Liver (tissue), 3 donors: ENCODE results near the gene CNTN1.

Experiments used
- EGR1 ChIP-seq, 2 donors: IDR thresholded peaks; 2 replicates each; pipeline ENCODE4 v1.6.1; 2016 to 2018; ENCODE audit warnings: antibody characterized with exemption in 2 of 2, low read depth in 2 of 2
- FOXA1 ChIP-seq: IDR thresholded peaks from 2 replicates; pipeline ENCODE4 v1.6.1; 2016; ENCODE audit warnings: antibody characterized with exemption
- HNF4G ChIP-seq: IDR thresholded peaks from 2 replicates; pipeline ENCODE4 v1.6.1; 2016; ENCODE audit warnings: antibody characterized with exemption
- JUND ChIP-seq, 2 donors: IDR thresholded peaks; 2 replicates each; pipeline ENCODE4 v1.6.1; 2016; ENCODE audit warnings: antibody characterized with exemption in 2 of 2
- NR2F2 ChIP-seq: IDR thresholded peaks from 2 replicates; pipeline ENCODE4 v1.6.1; 2016; ENCODE audit warnings: antibody characterized with exemption
- RAD21 ChIP-seq, 2 donors: IDR thresholded peaks; 2 replicates each; pipeline ENCODE4 v1.6.1; 2016; ENCODE audit warnings: antibody characterized with exemption in 2 of 2, mild to moderate bottlenecking in 2 of 2
- RXRA ChIP-seq, 2 donors: IDR thresholded peaks; 2 replicates each; pipeline ENCODE4 v1.6.1; 2017 to 2018; ENCODE audit warnings: antibody characterized with exemption in 2 of 2, mild to moderate bottlenecking in 1 of 2
- SP1 ChIP-seq: IDR thresholded peaks from 2 replicates; pipeline ENCODE4 v1.6.1; 2018; ENCODE audit warnings: antibody characterized with exemption, mild to moderate bottlenecking
- TAF1 ChIP-seq: conservative IDR thresholded peaks from 2 replicates; pipeline ENCODE4 v1.6.1; 2016; ENCODE audit warnings: antibody characterized with exemption, mild to moderate bottlenecking
- YY1 ChIP-seq: IDR thresholded peaks from 2 replicates; pipeline ENCODE4 v1.6.1; 2016; ENCODE audit warnings: antibody characterized with exemption, mild to moderate bottlenecking
- TF ChIP-seq, protein P1 (sequence below): fragments of 150-350 bp; IDR thresholded peaks from 2 replicates; pipeline ENCODE4 v1.5.1; 2017; ENCODE audit warnings: improper control_type of control experiment, low read depth, low read length; ENCODE audit not compliant: missing input control
- TF ChIP-seq, protein P2 (sequence below): IDR thresholded peaks from 2 replicates; pipeline ENCODE4 v1.6.1; 2016; ENCODE audit warnings: antibody characterized with exemption
- TF ChIP-seq, protein P3 (sequence below): IDR thresholded peaks from 2 replicates; pipeline ENCODE4 v1.6.1; 2016; ENCODE audit warnings: antibody characterized with exemption
- TF ChIP-seq, protein P4 (sequence below): IDR thresholded peaks from 2 replicates; pipeline ENCODE4 v1.6.1; 2016; ENCODE audit warnings: antibody characterized with exemption, mild to moderate bottlenecking
- donor health status: healthy.
- donor health status: healthy.

GRCh38 chr12:40957417-40957816 lies 265.2 kb downstream of the CNTN1 start:
- TF ChIP-seq, protein P1, sequence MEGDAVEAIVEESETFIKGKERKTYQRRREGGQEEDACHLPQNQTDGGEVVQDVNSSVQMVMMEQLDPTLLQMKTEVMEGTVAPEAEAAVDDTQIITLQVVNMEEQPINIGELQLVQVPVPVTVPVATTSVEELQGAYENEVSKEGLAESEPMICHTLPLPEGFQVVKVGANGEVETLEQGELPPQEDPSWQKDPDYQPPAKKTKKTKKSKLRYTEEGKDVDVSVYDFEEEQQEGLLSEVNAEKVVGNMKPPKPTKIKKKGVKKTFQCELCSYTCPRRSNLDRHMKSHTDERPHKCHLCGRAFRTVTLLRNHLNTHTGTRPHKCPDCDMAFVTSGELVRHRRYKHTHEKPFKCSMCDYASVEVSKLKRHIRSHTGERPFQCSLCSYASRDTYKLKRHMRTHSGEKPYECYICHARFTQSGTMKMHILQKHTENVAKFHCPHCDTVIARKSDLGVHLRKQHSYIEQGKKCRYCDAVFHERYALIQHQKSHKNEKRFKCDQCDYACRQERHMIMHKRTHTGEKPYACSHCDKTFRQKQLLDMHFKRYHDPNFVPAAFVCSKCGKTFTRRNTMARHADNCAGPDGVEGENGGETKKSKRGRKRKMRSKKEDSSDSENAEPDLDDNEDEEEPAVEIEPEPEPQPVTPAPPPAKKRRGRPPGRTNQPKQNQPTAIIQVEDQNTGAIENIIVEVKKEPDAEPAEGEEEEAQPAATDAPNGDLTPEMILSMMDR = no peak
- TF ChIP-seq YY1 = no peak
- TF ChIP-seq, protein P2, sequence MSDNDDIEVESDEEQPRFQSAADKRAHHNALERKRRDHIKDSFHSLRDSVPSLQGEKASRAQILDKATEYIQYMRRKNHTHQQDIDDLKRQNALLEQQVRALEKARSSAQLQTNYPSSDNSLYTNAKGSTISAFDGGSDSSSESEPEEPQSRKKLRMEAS = no peak
- TF ChIP-seq FOXA1 = no peak
- TF ChIP-seq JUND (IDR thresholded peaks at IDR 0.05) = no peak
- TF ChIP-seq EGR1 (IDR thresholded peaks at IDR 0.05; ENCODE audit: low read depth in 2 of 2) = no peak
- TF ChIP-seq RXRA (IDR thresholded peaks at IDR 0.05) = no peak
- TF ChIP-seq SP1 = no peak
- no peak for TF ChIP-seq TAF1
- TF ChIP-seq NR2F2 = no peak
- TF ChIP-seq, protein P3, sequence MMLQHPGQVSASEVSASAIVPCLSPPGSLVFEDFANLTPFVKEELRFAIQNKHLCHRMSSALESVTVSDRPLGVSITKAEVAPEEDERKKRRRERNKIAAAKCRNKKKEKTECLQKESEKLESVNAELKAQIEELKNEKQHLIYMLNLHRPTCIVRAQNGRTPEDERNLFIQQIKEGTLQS = no peak
- TF ChIP-seq, protein P4, sequence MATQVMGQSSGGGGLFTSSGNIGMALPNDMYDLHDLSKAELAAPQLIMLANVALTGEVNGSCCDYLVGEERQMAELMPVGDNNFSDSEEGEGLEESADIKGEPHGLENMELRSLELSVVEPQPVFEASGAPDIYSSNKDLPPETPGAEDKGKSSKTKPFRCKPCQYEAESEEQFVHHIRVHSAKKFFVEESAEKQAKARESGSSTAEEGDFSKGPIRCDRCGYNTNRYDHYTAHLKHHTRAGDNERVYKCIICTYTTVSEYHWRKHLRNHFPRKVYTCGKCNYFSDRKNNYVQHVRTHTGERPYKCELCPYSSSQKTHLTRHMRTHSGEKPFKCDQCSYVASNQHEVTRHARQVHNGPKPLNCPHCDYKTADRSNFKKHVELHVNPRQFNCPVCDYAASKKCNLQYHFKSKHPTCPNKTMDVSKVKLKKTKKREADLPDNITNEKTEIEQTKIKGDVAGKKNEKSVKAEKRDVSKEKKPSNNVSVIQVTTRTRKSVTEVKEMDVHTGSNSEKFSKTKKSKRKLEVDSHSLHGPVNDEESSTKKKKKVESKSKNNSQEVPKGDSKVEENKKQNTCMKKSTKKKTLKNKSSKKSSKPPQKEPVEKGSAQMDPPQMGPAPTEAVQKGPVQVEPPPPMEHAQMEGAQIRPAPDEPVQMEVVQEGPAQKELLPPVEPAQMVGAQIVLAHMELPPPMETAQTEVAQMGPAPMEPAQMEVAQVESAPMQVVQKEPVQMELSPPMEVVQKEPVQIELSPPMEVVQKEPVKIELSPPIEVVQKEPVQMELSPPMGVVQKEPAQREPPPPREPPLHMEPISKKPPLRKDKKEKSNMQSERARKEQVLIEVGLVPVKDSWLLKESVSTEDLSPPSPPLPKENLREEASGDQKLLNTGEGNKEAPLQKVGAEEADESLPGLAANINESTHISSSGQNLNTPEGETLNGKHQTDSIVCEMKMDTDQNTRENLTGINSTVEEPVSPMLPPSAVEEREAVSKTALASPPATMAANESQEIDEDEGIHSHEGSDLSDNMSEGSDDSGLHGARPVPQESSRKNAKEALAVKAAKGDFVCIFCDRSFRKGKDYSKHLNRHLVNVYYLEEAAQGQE = no peak
- no peak for TF ChIP-seq HNF4G
- no peak for TF ChIP-seq RAD21 (IDR thresholded peaks at IDR 0.05)
